ENCODE results near the gene ODAD3.
"Not testable (repeated sequence)": the region's sequence is repeated elsewhere in the genome, so short reads cannot be mapped to it uniquely, and the experiment has no call there.

ODAD3 gene

DNA sequence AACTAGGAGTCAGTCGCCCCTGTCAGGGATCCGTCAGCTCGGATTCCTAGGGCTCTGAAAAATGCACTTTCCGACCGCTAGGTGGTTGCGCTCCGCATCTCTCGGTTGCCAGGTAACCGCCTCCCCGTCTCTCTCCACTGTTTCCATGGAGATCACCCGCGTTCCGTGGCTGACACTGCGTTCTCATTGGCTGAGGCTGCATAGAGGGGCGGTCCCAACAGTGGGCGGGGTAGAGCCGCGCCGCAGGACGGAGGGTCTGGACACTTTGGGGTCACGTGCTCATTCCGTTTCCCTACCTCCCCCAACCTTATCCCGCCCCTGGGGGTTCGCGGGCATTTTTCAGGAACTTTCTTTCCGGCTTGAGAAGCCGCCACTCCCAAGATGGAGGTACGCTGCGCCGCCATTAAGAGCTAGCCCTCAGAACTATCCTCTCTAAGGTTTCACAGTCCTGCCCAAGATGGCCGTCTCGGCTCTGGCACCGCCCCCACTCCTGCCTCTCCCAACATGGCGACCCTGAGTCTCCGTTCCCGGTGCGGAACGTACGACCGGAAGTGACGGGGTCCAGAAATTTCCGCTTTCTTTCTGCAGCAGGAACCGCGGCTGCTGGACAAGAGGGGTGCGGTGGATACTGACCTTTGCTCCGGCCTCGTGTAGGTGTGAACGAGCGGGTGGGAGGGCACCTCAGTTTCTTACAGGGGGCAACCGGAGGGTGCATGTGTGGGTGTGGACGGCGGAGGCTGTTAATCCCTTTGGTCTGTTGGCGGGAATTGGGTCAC lies at the start of gene ODAD3, which contains the start of gene PRKCSH:
ODAD3 (minus strand) TSS at position 65 of the 776 bp plus-strand sequence. CDS start 105 bp downstream, outside the sequence.
PRKCSH (plus strand) TSS at position 579 of the 776 bp plus-strand sequence. CDS start 483 bp downstream, outside the sequence.
- in situ Hi-C loops (cut with MboI; ENCODE audit: low sequenced_read_pairs) = no loop called here

DNA sequence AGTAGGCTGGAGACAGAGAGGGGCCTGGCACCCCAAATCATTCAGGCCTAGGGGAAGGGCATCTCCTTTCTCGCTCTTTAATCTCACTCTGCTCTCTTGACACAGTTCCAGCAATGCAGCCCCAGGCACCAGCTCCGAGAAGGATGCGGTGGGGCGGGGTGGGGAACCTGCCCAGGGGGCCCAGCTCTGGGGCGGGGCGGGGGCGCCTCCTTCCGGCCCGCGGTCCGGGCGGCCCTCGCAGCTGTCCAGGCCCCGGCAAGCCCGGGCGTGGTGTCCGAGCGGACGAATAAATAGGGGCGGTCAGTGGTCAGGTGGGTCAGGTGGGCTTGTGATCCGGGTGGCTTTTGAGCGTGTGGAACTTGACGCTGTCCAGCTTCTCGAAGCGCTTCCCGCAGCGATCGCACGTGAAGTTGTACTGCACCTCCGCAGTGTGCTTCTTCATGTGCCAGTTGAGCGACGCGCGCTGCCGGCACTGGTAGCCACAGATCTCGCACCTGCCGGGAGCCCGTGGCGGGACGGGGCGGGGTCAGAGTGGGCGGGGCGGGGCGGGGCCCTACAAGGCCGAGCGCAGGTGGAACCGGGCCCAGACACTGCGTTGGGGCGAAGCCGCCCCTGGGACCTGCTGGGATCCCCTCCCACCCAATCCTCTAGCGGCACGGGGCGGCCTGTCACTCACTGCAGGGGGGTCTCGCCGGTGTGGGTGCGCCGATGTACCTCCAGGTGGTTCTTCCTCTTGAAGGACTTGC lies 48.6 kb upstream of the ODAD3 start:
- in situ Hi-C loops (cut with MboI; ENCODE audit: low sequenced_read_pairs) = no loop called here

DNA sequence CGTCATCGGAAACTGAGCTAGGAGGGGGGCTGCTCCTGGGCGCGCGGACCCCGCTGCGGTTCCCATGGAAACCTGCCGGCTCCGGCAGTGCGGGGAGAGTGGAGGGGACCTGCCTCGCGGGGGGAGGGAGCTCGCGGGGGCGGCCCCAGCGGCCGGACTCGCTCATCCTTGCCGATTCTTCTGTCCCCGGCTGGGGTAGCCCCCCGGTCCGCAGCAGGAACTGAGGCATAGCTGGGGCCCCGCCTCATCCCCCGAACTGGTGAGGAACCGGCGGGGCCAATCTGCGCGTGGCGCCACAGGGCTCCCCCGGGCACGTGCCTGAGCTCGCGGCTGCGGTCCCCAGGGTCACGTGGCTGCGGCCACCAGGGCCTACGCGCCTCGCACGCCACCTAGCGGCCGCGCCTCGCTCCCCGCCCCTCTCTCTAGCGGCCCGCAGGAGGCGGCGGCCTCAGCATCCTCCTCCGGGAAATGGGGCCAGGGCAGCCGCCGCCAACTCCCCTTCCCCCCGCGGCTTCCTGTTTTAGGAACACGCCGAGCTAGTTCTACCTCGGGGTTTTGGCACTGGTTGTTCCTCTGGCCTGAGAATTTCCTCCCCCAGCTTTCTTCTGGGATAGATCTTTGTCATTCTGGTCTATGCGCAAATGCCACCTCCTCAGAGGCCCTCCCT lies 47.6 kb upstream of the ODAD3 start:
- in situ Hi-C loops (cut with MboI; ENCODE audit: low sequenced_read_pairs) = no loop called here

DNA sequence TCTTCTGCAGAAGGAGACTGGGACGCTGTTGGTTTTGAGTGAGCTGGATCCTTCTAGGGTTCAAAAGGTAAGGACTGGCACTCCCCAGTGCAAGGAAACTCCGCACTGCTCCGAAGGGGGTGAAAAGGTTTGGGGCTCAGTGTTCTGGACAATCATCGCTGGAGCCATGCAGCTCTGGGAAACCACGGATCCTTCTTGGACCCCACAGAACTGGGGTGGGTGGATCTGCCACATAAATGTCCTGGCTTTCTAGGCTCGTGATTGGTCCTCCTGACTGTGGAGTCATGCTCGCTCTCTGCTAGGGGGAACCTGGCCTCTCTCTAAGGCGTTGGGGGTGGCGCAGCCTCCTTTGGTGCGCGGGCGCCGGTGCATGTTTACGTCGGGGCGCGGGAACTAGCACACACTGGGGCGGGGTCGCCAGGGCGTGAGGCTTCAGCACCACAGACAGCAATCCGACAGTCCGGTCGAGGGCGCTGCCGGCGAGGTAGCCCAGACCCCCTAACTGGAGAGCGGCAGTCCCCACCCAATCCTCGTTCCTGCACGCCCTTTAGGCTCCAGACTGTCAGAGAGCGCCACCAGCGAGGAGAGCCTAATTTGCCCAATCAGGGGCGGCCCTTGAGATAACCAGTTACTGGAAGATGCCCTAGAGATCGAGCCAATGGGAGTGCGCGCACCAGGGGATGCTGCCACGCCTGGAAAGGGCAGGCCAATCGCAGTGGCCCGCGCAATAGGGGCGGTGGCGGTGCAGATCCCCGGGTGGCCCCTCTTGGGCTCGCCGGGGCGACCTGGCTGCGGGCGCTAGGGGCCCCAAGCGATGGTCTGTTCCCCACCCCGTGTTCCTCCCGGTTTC lies 46.8 kb upstream of the ODAD3 start:
- in situ Hi-C loops (cut with MboI; ENCODE audit: low sequenced_read_pairs) = no loop called here

DNA sequence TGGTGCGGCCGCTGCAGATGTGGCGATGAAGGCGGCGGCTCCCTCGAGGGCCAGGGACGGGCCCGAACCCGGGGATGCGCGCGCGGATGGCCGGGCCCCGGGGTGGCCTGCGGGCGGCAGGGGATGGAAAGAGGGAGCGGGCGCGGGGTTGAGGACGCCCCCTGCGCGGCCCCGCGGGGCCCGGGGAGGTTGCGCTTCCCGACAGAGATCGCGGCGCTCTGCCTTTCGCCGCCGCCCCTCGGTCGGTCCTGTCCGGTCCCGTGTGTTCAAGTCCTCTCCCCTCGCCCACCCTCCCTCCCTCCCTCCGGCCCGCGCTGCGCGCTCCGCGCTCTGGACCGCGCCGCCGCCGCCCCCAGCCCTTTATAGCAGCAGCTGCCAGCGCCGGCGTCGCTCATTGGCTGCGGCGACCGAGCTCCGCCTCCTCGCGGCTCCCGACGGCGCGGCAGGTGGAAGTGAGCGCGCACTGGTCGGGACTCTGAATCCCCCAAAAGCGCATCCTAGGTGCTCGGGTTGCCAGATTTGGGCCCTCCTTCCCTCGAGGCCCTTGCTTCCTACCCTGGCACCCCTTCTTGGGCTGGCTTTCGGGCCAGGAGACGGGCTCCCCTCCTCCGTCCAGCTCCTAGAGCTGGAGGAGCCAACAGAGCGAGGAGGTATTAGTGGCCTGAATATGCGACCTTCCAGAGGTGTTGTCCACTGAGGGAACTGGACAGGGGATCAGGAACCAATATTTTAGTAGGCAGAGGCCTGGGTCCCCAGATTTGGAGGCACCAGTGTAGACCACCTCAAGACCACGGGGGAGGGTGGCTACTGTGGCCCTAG lies 46.0 kb upstream of the ODAD3 start, which contains the start of gene ELAVL3:
ELAVL3 (minus strand) TSS at position 332 of the 819 bp plus-strand sequence. CDS start 438 bp downstream, outside the sequence.
- in situ Hi-C loops (cut with MboI; ENCODE audit: low sequenced_read_pairs) = no loop called here

DNA sequence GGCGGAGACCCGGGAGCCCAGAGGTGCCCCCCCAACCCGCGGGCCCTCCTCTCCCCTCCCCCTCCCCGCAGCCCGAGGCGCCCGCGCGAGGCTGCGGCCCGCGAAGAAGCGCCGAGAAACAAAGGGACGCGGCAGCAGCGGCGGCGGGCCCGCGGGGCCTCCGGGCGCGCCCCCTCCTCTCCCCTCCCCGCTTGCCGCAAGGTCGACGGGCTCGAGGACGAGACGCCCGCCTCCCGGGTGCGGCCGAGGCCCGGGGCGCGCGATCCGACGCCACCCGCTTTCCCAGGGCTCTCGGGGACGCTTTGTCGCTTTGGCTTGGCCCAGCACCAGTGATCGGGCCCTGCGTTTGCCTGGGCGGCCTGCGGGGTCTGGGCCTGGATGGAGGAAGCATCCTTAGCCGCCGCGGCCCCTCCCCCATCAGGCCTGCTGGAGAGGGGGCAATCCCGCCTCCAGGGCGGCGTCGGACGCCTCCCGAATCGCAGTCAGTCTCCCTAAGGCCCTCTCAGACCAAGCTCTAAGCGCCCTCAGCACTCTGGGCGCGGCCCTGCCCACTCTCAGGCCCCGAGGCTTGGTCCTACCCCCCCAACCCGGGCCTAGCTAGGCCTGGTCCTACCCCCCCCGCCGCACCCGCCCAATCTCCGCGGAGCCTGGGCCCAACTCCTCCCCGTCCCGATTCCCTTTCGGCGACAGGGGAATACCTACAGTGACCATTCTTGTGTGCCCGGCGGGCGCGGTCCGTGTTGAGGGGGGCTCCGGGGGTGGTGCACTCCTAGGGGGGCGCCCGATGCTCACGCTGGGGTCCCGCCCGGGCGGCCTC lies 45.2 kb upstream of the ODAD3 start:
- in situ Hi-C loops (cut with MboI; ENCODE audit: low sequenced_read_pairs) = no loop called here

DNA sequence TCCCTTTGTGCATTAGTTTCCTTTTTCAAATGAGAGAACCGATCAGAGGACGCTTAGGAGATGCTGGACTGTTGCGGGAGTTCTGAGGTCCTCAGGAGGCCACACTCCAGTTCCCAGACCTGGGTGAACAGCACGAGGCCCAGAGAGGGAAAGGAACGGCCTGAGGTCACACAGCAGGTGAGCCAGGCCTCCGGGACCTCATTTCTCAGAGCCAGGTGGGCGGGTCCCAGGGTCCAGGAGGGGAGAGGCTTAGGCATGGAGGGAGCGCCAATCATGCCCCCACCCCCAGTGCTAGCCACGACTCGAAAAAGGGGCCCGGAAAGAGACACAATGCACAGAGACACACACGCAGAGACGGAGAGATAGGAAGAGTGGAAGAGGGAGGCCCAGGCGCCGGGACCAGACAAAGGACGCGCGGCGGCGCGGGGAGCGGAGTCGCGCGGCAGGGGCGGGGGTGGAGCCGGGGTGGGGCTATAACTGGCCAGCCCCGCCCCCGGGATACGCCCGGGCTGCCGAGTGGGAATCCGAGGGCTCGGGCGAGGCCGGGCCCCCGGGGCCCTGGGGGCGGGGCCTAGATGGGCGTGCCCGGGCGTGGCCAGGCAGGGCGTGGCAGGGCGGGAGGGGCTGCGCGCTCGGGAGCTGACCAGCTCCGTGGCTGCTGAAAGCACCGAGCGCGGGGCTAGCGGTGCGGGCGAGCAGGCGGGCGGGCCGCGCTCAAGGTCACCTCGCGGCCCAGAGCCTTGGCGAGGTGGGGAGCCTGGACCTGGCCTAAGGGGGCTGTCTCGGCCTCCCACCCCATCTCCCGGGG lies 44.4 kb upstream of the ODAD3 start:
- in situ Hi-C loops (cut with MboI; ENCODE audit: low sequenced_read_pairs) = no loop called here

DNA sequence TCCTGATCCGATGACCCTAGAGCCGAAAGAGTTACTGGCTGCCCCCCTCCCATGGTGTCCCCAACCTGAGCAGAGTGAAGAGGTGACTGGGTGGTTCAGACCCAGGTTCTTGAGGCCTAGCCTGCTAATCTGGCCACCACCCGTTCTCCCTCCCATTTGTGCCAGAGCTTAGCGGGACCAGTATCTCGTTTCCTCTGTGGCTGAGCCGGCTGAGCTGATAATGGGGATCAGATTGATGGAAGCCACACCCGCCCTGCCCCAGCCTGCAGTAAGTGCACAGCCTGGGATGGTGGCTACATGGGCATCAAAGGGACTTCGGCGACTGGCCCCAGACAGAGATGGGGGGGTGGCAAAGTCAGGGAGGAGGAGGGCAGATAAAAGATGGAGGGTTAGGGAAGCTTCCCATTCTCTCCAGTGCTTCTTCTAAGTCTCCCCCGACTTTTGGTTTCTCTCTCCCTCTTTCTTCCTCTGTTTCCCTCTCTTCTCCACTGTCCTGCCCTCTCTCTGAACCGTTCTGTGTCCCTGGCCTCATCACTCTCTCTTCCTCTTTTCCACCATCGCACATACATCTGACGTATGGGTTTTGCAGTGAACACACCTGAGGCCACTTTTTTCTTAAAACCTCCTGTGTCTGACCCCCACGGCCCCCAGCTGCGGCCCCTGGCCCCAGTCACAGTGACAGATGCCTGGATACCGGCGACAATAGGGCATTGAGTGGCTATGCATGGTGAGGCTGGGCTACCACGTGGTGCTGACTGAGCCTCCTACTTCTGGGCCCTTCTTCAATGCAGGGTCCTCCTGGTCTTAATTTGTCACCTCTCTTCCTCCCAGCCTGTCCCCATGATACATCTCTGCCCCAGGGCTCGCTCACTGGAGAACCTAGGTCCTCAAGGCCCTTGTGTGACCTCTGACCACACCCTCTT lies 43.5 kb upstream of the ODAD3 start:
- in situ Hi-C loops (cut with MboI; ENCODE audit: low sequenced_read_pairs) = no loop called here

DNA sequence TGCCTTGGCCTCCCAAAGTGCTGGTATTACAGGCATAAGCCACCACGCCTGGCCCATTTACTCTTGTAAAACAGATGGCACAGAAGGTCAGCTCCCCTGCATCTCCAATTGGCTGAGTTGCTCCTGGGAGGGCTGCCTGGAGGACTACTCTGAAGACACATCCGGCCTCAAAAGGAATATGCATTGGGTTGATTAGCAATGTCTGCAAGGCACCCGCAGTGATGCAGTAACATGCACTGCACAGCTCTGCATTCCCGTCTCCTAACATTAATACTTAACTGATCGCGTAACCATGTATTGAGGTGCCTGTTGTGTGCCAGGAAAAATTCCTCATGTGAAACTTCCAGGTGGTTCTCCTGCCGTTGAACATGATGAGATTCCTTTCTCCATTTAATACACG lies 40.9 kb upstream of the ODAD3 start:
- in situ Hi-C loops (cut with MboI; ENCODE audit: low sequenced_read_pairs) = no loop called here

DNA sequence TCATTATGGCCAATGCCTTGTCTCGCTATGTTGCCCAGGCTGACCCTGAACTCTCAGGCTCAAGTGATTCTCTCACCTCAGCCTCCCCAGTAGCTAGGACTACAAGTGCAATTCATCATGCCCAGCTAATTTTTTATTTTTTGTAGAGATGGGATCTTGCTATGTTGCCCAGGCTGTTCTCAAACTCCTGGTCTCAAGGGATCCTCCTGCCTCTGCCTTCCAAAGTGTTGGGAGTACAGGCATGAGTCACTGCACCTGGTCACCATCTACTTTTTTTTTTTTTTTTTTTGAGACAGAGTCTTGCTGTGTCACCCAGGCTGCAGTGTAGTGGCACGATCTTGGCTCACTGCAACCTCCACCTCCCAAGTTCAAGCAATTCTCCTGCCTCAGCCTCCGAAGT lies 40.4 kb upstream of the ODAD3 start:
- in situ Hi-C loops (cut with MboI; ENCODE audit: low sequenced_read_pairs) = not testable (repeated sequence)

DNA sequence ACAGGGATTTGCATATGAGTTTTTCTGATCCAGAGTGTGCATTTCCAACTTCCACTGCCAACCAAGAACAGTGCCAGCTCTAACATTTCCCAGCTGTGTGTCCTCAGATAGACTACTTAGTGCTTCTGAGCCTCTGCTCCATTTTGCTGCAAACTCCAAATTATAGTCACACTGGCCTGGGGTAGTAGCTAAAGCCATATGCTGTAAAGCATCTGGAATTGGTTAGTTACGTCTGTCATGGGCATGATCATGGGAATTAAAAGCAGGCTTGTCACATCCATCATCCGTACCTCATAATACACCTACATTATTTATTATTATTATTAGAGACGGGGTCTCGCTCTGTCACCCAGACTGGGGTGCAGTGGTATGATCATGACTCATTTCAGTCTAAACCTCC lies 38.8 kb upstream of the ODAD3 start:
- in situ Hi-C loops (cut with MboI; ENCODE audit: low sequenced_read_pairs) = no loop called here

DNA sequence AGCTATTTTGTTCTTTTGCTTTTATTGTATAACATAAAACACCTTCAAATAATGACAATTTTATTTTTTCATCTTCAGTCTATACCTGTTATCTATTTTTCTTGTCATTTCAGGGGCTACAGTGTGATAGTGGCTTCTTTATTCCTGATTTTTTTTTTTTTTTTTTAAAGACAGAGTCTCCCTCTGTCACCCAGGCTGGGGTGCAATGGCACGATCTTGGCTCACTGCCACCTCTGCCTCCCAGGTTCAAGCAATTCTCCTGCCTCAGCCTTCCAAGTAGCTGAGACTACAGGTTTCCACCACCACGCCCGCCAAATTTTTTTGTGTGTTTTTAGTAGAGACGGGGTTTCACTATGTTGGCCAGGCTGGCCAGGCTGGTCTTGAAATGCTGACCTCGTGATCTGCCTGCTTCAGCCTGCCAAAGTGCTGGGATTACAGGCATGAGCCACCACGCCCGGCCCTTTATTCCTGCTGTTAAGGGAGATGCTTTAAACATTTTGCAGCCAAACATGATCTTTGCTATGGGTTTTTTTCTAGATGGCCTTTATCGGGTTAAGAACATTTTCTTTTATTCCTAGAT lies 33.4 kb upstream of the ODAD3 start:
- in situ Hi-C loops (cut with MboI; ENCODE audit: low sequenced_read_pairs) = not testable (repeated sequence)

DNA sequence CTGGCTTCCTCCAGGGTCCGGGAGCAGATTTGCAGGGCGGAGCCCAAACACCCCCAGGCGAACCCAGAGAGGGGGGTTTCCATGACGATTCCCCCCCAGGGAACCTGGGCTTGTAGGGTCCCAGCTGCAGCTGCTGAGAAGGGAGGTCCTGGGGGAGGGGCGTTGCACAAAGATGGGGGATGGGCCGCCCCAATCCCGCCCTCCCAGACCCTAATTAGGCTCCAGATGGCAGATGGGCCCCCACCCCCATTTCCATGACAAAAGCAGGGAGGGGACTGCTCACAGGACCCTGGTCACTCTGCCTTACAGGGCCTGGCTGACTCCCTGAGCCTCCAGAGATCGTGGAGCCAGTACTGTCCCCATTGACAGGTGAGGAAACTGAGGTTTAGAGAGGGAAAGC lies 30.7 kb upstream of the ODAD3 start:
- in situ Hi-C loops (cut with MboI; ENCODE audit: low sequenced_read_pairs) = no loop called here

DNA sequence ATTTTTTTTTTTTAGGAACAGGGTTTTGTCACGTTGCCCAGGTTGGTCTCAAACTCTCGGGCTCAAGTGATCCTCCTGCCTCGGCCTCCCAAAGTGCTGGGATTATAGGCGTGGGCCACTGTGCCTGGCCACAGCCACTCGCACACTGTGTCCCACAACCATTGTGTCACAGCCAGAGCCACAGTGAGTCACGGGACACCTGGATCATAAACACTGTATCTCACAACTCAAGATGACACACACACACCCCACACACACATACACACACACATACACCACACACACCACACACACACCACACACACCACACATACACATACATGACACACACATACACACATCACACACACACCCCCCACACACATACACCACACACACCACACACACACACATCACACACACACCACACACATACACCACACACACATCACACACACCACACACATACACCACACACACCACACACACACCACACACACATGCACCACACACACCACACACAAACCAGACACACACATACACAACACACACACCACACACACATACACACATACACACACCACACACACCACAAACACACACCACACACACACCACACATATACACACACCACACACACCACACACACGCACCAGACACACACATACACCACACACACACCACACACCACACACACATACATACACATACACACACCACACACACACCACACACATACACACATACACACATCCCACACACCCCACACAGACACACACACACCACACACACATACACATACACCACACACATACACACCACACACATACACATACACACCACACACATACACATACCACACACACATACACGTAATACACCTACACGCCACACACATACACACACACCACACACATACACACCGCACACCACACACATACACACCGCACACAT lies 29.7 kb upstream of the ODAD3 start:
- in situ Hi-C loops (cut with MboI; ENCODE audit: low sequenced_read_pairs) = no loop called here

DNA sequence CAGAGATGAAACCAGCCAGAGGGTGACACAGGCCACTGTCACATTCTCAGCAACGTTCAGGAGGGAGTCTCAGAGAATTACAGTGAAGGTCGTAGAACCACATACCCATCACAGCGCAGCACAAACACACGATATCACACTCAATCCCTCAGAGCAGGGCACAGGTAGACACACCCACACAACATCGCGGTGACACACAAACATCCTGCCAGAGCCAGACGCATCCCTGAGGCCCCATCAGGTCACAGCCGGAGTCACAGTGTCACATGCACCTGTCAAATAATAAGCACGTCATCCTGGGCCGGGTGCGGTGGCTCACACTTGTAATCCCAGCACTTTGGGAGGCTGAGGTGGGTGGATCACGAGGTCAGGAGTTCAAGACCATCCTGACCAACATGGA lies 28.5 kb upstream of the ODAD3 start:
- in situ Hi-C loops (cut with MboI; ENCODE audit: low sequenced_read_pairs) = no loop called here

DNA sequence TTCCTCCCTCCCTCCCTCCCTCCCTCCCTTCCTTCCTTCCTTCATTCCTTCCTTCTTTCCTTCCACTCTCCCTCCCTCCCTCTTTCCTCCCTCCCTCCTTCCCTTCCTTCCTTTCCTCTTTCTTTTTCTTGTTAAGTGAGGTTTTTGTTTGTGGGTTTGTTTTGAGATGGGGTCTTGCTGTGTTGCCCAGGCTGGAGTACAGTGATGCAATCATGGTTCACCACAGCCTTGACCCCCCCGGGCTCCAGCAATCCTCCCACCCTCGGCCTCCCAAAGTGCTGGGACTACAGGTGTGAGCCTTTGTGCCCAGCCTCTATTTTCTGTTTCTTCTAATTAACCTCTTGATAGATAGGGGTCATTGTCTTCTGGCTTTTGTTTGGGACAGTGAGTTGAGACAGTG lies 26.5 kb upstream of the ODAD3 start:
- in situ Hi-C loops (cut with MboI; ENCODE audit: low sequenced_read_pairs) = no loop called here

All from hTERT RPE-1 (cell line).